ENCODE measurements around the gene DPP9.
"Not testable (repeated sequence)": the region's sequence is repeated elsewhere in the genome, so short reads cannot be mapped to it uniquely, and the experiment has no call there.

DPP9 gene

GRCh38 chr19:4688587-4688986 lies 35.1 kb downstream of the DPP9 start:
- DNase-seq (ENCODE audit: low read depth, low spot score): no peak

- no peak for DNase-seq (ENCODE audit: low read depth, low spot score)
These were observed 36.2 kb downstream of the DPP9 start for GRCh38 chr19:4687396-4687795.

GRCh38 chr19:4686700-4687099 lies 36.9 kb downstream of the DPP9 start:
- DNase-seq (ENCODE audit: low read depth, low spot score): no peak

- DNase-seq (ENCODE audit: low read depth, low spot score): no peak
These were observed 39.1 kb downstream of the DPP9 start for GRCh38 chr19:4684312-4685095.

GRCh38 chr19:4682417-4683200 lies 41.0 kb downstream of the DPP9 start:
- DNase-seq (ENCODE audit: low read depth, low spot score): no peak

GRCh38 chr19:4680021-4680420 lies 43.6 kb downstream of the DPP9 start:
- DNase-seq (ENCODE audit: low read depth, low spot score): not testable (repeated sequence)

- peak; percentile 23 for DNase-seq (ENCODE audit: low read depth, low spot score)
These were observed 44.5 kb downstream of the DPP9 start for GRCh38 chr19:4678881-4679790.

- DNase-seq (ENCODE audit: low read depth, low spot score): peak; percentile 56
These were observed 46.5 kb downstream of the DPP9 start for GRCh38 chr19:4676955-4677731.

GRCh38 chr19:4675346-4675745 lies 48.3 kb downstream of the DPP9 start:
- DNase-seq (ENCODE audit: low read depth, low spot score): no peak

GRCh38 chr19:4673726-4674125 lies 49.9 kb downstream of the DPP9 start:
- no peak for DNase-seq (ENCODE audit: low read depth, low spot score)

- DNase-seq (ENCODE audit: low read depth, low spot score): no peak
These were observed 50.4 kb downstream of the DPP9 start for GRCh38 chr19:4673216-4673615.

- DNase-seq (ENCODE audit: low read depth, low spot score): no peak
These were observed 52.3 kb downstream of the DPP9 start for GRCh38 chr19:4671185-4671851.

GRCh38 chr19:4669723-4670480 lies 53.7 kb downstream of the DPP9 start, which contains the start of gene MYDGF:
MYDGF (minus strand) TSS chr19:4670342; CDS start chr19:4670334, 8 bp downstream.
- peak; percentile 97 for DNase-seq (ENCODE audit: low read depth, low spot score)

- no peak for DNase-seq (ENCODE audit: low read depth, low spot score)
These were observed 59.0 kb downstream of the DPP9 start for GRCh38 chr19:4664642-4665041.

GRCh38 chr19:4662812-4663211 lies 60.8 kb downstream of the DPP9 start:
- DNase-seq (ENCODE audit: low read depth, low spot score): no peak

GRCh38 chr19:4662020-4662695 lies 61.5 kb downstream of the DPP9 start:
- no peak for DNase-seq (ENCODE audit: low read depth, low spot score)

- DNase-seq (ENCODE audit: low read depth, low spot score): no peak
These were observed 62.6 kb downstream of the DPP9 start for GRCh38 chr19:4660993-4661392.

GRCh38 chr19:4660181-4660791 lies 63.4 kb downstream of the DPP9 start:
- DNase-seq (ENCODE audit: low read depth, low spot score): no peak

GRCh38 chr19:4657835-4658234 lies 65.8 kb downstream of the DPP9 start:
- DNase-seq (ENCODE audit: low read depth, low spot score): no peak
